Stimulated activated CD4-positive, alpha-beta T cell treated with anti-CD3 and anti-CD28 coated beads, TNF-alpha, amount 100 ng/mL, for 4 hours (primary cell): Measurements from ENCODE around the gene CCR5AS.
"Not testable (repeated sequence)": the region's sequence is repeated elsewhere in the genome, so short reads cannot be mapped to it uniquely, and the experiment has no call there.

Experiments used
- DNase-seq, 3 experiments: peaks; one replicate each; pipeline ENCODE4 v3.0.0-alpha.2; 2020; ENCODE audit warnings: low read depth in 3 of 3

Gene CCR5AS

GRCh38 chr3:46405301-46406019, 1.4 kb downstream of the CCR5AS start:
- no peak for DNase-seq

GRCh38 chr3:46402902-46403301, 4.0 kb downstream of the CCR5AS start:
- DNase-seq: not testable (repeated sequence)

- DNase-seq: no peak
Measured at GRCh38 chr3:46401579-46401978, 5.3 kb downstream of the CCR5AS start.

- DNase-seq: no peak
Measured at GRCh38 chr3:46400846-46401245, 6.0 kb downstream of the CCR5AS start.

GRCh38 chr3:46400000-46400734, 6.7 kb downstream of the CCR5AS start:
- DNase-seq: no peak

- no peak for DNase-seq
Measured at GRCh38 chr3:46399557-46399956, 7.3 kb downstream of the CCR5AS start.

- DNase-seq: no peak
Measured at GRCh38 chr3:46399098-46399497, 7.8 kb downstream of the CCR5AS start.

GRCh38 chr3:46398186-46398955, 8.5 kb downstream of the CCR5AS start:
- no peak for DNase-seq

GRCh38 chr3:46397111-46397510, 9.8 kb downstream of the CCR5AS start:
- no peak for DNase-seq

GRCh38 chr3:46395766-46396530, 10.9 kb downstream of the CCR5AS start:
- no peak for DNase-seq

- DNase-seq: no peak
Measured at GRCh38 chr3:46395210-46395661, 11.6 kb downstream of the CCR5AS start.

- no peak for DNase-seq
Measured at GRCh38 chr3:46393554-46394434, 13.1 kb downstream of the CCR5AS start.

GRCh38 chr3:46393011-46393410, 13.9 kb downstream of the CCR5AS start:
- DNase-seq: no peak

GRCh38 chr3:46391526-46391925, 15.3 kb downstream of the CCR5AS start:
- DNase-seq: not testable (repeated sequence)

- no peak for DNase-seq
Measured at GRCh38 chr3:46389306-46389705, 17.6 kb downstream of the CCR5AS start.

GRCh38 chr3:46388847-46389246, 18.0 kb downstream of the CCR5AS start:
- DNase-seq: not testable (repeated sequence)

GRCh38 chr3:46386205-46386604, 20.7 kb downstream of the CCR5AS start:
- no peak for DNase-seq

- no peak for DNase-seq
Measured at GRCh38 chr3:46383951-46384330, 22.9 kb downstream of the CCR5AS start.

GRCh38 chr3:46383211-46383950, 23.5 kb downstream of the CCR5AS start:
- DNase-seq: no peak

GRCh38 chr3:46381625-46382024, 25.2 kb downstream of the CCR5AS start:
- no peak for DNase-seq
